ENCODE data around the gene JAKMIP1.

GRCh38 chr4:6142511-6142910 lies 57.8 kb downstream of the JAKMIP1 start:
- TF ChIP-seq, protein P1, sequence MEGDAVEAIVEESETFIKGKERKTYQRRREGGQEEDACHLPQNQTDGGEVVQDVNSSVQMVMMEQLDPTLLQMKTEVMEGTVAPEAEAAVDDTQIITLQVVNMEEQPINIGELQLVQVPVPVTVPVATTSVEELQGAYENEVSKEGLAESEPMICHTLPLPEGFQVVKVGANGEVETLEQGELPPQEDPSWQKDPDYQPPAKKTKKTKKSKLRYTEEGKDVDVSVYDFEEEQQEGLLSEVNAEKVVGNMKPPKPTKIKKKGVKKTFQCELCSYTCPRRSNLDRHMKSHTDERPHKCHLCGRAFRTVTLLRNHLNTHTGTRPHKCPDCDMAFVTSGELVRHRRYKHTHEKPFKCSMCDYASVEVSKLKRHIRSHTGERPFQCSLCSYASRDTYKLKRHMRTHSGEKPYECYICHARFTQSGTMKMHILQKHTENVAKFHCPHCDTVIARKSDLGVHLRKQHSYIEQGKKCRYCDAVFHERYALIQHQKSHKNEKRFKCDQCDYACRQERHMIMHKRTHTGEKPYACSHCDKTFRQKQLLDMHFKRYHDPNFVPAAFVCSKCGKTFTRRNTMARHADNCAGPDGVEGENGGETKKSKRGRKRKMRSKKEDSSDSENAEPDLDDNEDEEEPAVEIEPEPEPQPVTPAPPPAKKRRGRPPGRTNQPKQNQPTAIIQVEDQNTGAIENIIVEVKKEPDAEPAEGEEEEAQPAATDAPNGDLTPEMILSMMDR (IDR thresholded peaks at IDR 0.05; ENCODE audit: low read length) = no peak
- no peak for TF ChIP-seq EZH2 (optimal IDR thresholded peaks at IDR 0.05; ENCODE audit: low read depth, low read length)
- no peak for TF ChIP-seq EZH2phosphoT487 (IDR thresholded peaks at IDR 0.05; ENCODE audit: low read length)

Measured in MM.1S (cell line).